ENCODE results near the gene NAGA.

- TF ChIP-seq REST (IDR thresholded peaks at IDR 0.05; ENCODE audit: insufficient read depth in 1 of 2, low read depth in 2 of 2, low read length in 2 of 2) = no peak
- TF ChIP-seq POLR2AphosphoS5 (IDR thresholded peaks at IDR 0.05; ENCODE audit: low read depth, low read length) = no peak
- TF ChIP-seq SIN3A (IDR thresholded peaks at IDR 0.05; ENCODE audit: borderline replicate concordance, insufficient read depth, low read length) = no peak
- TF ChIP-seq TAF1 (IDR thresholded peaks at IDR 0.05; ENCODE audit: borderline replicate concordance, insufficient read depth, low read length) = no peak
Measured at GRCh38 chr22:42074132-42074811, 3.7 kb upstream of the NAGA start, which contains the start of gene PHETA2.

Data from PFSK-1 (cell line).